NCI-H345 (cell line): ENCODE results near the gene NFKB2.
A peak's percentile ranks its signal among the peaks of the same experiment; 100 is the strongest.

Experiments used
- DNase-seq: peaks from one replicate; lab custom pipeline; 2025; lab: John Stamatoyannopoulos, UW

Gene NFKB2

GRCh38 chr10:102408728-102409603 is 13.5 kb downstream of the NFKB2 start:
- peak; percentile 45 for DNase-seq

GRCh38 chr10:102409604-102410428 is 14.3 kb downstream of the NFKB2 start:
- no peak for DNase-seq

GRCh38 chr10:102410429-102411073 is 15.0 kb downstream of the NFKB2 start:
- no peak for DNase-seq

- no peak for DNase-seq
These were observed 16.1 kb downstream of the NFKB2 start for GRCh38 chr10:102411341-102412255.

GRCh38 chr10:102412293-102412692 is 16.8 kb downstream of the NFKB2 start:
- DNase-seq: no peak

GRCh38 chr10:102413053-102413705 is 17.7 kb downstream of the NFKB2 start:
- peak; percentile 70 for DNase-seq

GRCh38 chr10:102413806-102414561 is 18.5 kb downstream of the NFKB2 start:
- no peak for DNase-seq

GRCh38 chr10:102414749-102415148 is 19.2 kb downstream of the NFKB2 start:
- DNase-seq: no peak

- DNase-seq: no peak
These were observed 20.8 kb downstream of the NFKB2 start for GRCh38 chr10:102416283-102416682.

GRCh38 chr10:102416695-102417094 is 21.2 kb downstream of the NFKB2 start:
- DNase-seq: no peak

GRCh38 chr10:102418622-102419268 is 23.2 kb downstream of the NFKB2 start, which contains the start of gene PSD:
Gene PSD (minus strand): TSS chr10:102418785. CDS start chr10:102417038, 1,747 bp downstream.
- peak; percentile 78 for DNase-seq

GRCh38 chr10:102419269-102420180 is 24.0 kb downstream of the NFKB2 start:
- peak; percentile 80 for DNase-seq

GRCh38 chr10:102420181-102420713 is 24.7 kb downstream of the NFKB2 start:
- DNase-seq: no peak

- peak; percentile 95 for DNase-seq
These were observed 25.4 kb downstream of the NFKB2 start, which contains the start of gene FBXL15 for GRCh38 chr10:102420714-102421506. Gene FBXL15 (plus strand): TSS chr10:102420836. CDS start chr10:102421130, 294 bp downstream.

GRCh38 chr10:102421507-102421756 is 25.9 kb downstream of the NFKB2 start:
- DNase-seq: no peak

GRCh38 chr10:102421757-102422512 is 26.4 kb downstream of the NFKB2 start:
- DNase-seq: no peak
